ENCODE measurements around the gene CDKN3.

DNA sequence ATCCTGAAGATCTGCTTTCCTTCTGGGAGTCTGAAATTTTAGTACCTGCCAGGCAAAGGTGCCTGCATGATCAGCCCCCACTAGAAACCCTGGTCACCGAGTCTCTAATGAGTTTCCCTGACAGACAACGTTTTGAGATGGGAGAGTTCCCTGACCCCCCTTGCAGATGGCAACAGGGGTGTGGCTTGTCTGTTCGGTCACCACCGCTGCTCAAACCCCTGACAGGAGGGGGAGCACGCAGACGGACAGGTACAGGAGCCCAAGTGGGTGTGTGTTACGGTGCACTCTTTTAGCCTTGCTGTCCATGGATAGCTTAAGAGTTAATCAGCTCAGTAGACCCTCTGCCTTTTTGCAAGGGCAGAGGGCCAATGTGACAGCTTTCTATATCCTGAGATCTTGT, 19.3 kb upstream of the CDKN3 start:
- TF ChIP-seq, protein P1, sequence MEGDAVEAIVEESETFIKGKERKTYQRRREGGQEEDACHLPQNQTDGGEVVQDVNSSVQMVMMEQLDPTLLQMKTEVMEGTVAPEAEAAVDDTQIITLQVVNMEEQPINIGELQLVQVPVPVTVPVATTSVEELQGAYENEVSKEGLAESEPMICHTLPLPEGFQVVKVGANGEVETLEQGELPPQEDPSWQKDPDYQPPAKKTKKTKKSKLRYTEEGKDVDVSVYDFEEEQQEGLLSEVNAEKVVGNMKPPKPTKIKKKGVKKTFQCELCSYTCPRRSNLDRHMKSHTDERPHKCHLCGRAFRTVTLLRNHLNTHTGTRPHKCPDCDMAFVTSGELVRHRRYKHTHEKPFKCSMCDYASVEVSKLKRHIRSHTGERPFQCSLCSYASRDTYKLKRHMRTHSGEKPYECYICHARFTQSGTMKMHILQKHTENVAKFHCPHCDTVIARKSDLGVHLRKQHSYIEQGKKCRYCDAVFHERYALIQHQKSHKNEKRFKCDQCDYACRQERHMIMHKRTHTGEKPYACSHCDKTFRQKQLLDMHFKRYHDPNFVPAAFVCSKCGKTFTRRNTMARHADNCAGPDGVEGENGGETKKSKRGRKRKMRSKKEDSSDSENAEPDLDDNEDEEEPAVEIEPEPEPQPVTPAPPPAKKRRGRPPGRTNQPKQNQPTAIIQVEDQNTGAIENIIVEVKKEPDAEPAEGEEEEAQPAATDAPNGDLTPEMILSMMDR (IDR thresholded peaks at IDR 0.05; ENCODE audit: insufficient read depth, low read depth, low read length): no peak
- TF ChIP-seq EZH2 (IDR thresholded peaks at IDR 0.05; ENCODE audit: insufficient read depth, low read length): no peak
